Stimulated activated naive CD8-positive, alpha-beta T cell treated with anti-CD3 and anti-CD28 coated beads, Interleukin-15, Interleukin-2, amounts not matched to agents 100 U/mL and 50 U/mL, for 24 hours (primary cell): ENCODE measurements around the gene AGRN.
A peak's percentile ranks its signal among the peaks of the same experiment; 100 is the strongest.
"Not testable (repeated sequence)": the region's sequence is repeated elsewhere in the genome, so short reads cannot be mapped to it uniquely, and the experiment has no call there.

Experiments
- ATAC-seq: fragments of 150-1000 bp; cut with Tn5 transposase; one replicate; pipeline ENCODE4 v1.10.0; 2021
- DNase-seq: peaks from one replicate; pipeline ENCODE4 v3.0.0; 2021

The AGRN gene

GRCh38 chr1:1001057-1001783, 18.7 kb upstream of the AGRN start:
- DNase-seq (no peak), ATAC-seq (no peak)

GRCh38 chr1:1003618-1004419, 16.1 kb upstream of the AGRN start:
- ATAC-seq: no peak
- no peak for DNase-seq

GRCh38 chr1:1004420-1004779, 15.5 kb upstream of the AGRN start:
- ATAC-seq (no peak), DNase-seq (no peak)

GRCh38 chr1:1004780-1005697, 14.9 kb upstream of the AGRN start:
- DNase-seq (no peak), ATAC-seq (no peak)

GRCh38 chr1:1005774-1006304, 14.1 kb upstream of the AGRN start:
- DNase-seq (no peak), ATAC-seq (no peak)

GRCh38 chr1:1006305-1007159, 13.4 kb upstream of the AGRN start:
- no peak for ATAC-seq
- DNase-seq: no peak

GRCh38 chr1:1010131-1010530, 9.8 kb upstream of the AGRN start:
- DNase-seq, ATAC-seq: not testable (repeated sequence)

GRCh38 chr1:1011396-1011949, 8.4 kb upstream of the AGRN start:
- DNase-seq (no peak), ATAC-seq (no peak)

GRCh38 chr1:1012736-1013104, 7.2 kb upstream of the AGRN start:
- ATAC-seq: not testable (repeated sequence)

GRCh38 chr1:1013105-1013921, 6.6 kb upstream of the AGRN start, which contains the start of gene ISG15:
Gene ISG15, plus strand, starts transcription at chr1:1013497. Its CDS starts 77 bp downstream, at chr1:1013574.
- DNase-seq: peak; percentile 90
- ATAC-seq: peak; percentile 95

More at GRCh38 chr1:1012736-1013104, 7.2 kb upstream of the AGRN start:
- not testable (repeated sequence) for DNase-seq

GRCh38 chr1:1013922-1014648, 5.8 kb upstream of the AGRN start:
- ATAC-seq: peak; percentile 5
- peak; percentile 48 for DNase-seq

GRCh38 chr1:1014799-1015681, 4.9 kb upstream of the AGRN start:
- peak; percentile 55 for DNase-seq
- ATAC-seq: no peak

- not testable (repeated sequence) for ATAC-seq
Measured at GRCh38 chr1:1017397-1018320, 2.3 kb upstream of the AGRN start.

GRCh38 chr1:1018321-1018685, 1.6 kb upstream of the AGRN start:
- DNase-seq, ATAC-seq: not testable (repeated sequence)

More at GRCh38 chr1:1017397-1018320, 2.3 kb upstream of the AGRN start:
- not testable (repeated sequence) for DNase-seq

GRCh38 chr1:1019122-1019999, 559 bp upstream of the AGRN start:
- DNase-seq (peak; percentile 88), ATAC-seq (peak; percentile 71)
